Body of pancreas (tissue), 4 donors: ENCODE measurements around the gene TMEM187. TPM values are rescaled to one million over a fixed set of nuclear protein-coding genes. Genes with fewer than 3 reads are reported as not detected.

Experiments used
- ATAC-seq: fragments of 150-250 bp; one replicate; pipeline ENCODE4 v1.9.1; 2016
- DNase-seq, 4 donors: peaks; one replicate each; pipeline ENCODE4 v3.0.0-alpha.2; 2019
- H3K27ac ChIP-seq, 4 donors: fragments of 200-600 bp; sonication (generic); 1 replicate in 3 of 4; 2 replicates in 1 of 4; pipeline versions ENCODE4 v1.5.1 to v1.6.1; 2016 to 2019; ENCODE audit warnings: mild to moderate bottlenecking in 1 of 4, mixed read lengths in 1 of 4, moderate library complexity in 1 of 4
- H3K27me3 ChIP-seq, 2 donors: fragments of 200-600 bp; sonication (generic); one replicate each; pipeline ENCODE4 v1.6.0; 2016; ENCODE audit warnings: mild to moderate bottlenecking in 1 of 2
- H3K36me3 ChIP-seq, 2 donors: fragments of 200-600 bp; sonication (generic); replicated peaks in 1 of 2; 2 replicates each; pipeline ENCODE4 v1.5.1; 2016; ENCODE audit warnings: low read depth in 2 of 2; ENCODE audit not compliant: insufficient read depth in 1 of 2
- H3K4me1 ChIP-seq: fragments of 200-600 bp; sonication (generic); one replicate; pipeline ENCODE4 v1.6.0; 2016
- H3K4me3 ChIP-seq, 2 donors: fragments of 200-600 bp; sonication (generic); 1 replicate in 1 of 2; 2 replicates in 1 of 2; pipeline ENCODE4 v1.5.1; 2016 to 2019
- H3K9me3 ChIP-seq, 3 donors: fragments of 200-600 bp; sonication (generic); 1 replicate in 2 of 3; 2 replicates in 1 of 3; pipeline ENCODE4 v1.5.1; 2016
- CTCF ChIP-seq, 7 experiments: fragments of 450-650 bp in 4 of 7; fragments of 200-600 bp in 3 of 7; sonication (generic) in 3 of 7; IDR thresholded peaks; one replicate each; pipeline ENCODE4 v1.5.1; 2016 to 2019; ENCODE audit warnings: antibody characterized with exemption in 7 of 7
- POLR2A ChIP-seq, 3 donors: fragments of 450-650 bp; IDR thresholded peaks; one replicate each; pipeline ENCODE4 v1.6.1; 2016; ENCODE audit warnings: antibody characterized with exemption in 3 of 3, mild to moderate bottlenecking in 2 of 3
- WGBS, 2 donors: methylation state at CpG; one replicate each; pipeline ENCODE4 v1.1.5; 2017; 5-methylcytosine and 5-hydroxymethylcytosine counted together
- intact Hi-C: fragments of 100-400 bp; cut with DNase I; formaldehyde crosslinking; loops from one replicate; pipeline ENCODE4 v1.15.1; 2023
- total RNA-seq, 2 donors: library from RNA; depleted of rRNA; stranded (reverse); fragments of >200 nt; gene quantifications; one replicate each; pipeline ENCODE4 v1.1.0, GENCODE V29; 2016

Gene TMEM187
- total RNA-seq, 2 donors from 2014 or later: 8.8 to 10.9 TPM

GRCh38 chrX:153960077-153960476, 12.5 kb upstream of the TMEM187 start:
- intact Hi-C loops: no loop called here
- Histone ChIP-seq H3K36me3 (peaks cover 5 to 18% of the 10 kb centered on the region in 2 donors), H3K4me1 (peaks cover 2% of the 10 kb centered on the region), H3K27ac (no peak overlapping the region), H3K9me3 (no peaks in the 10 kb centered on the region), H3K4me3 (no peak overlapping the region), H3K27me3 (no peaks in the 10 kb centered on the region)
- TF ChIP-seq POLR2A (IDR thresholded peaks at IDR 0.05) (no peak), CTCF (IDR thresholded peaks at IDR 0.05) (no peak)
- WGBS, 2 donors: 94 to 98% methylated on average over 8 to 12 of the region's 16 CpGs
- DNase-seq: no peak
- ATAC-seq: no peak

- no peak for DNase-seq
- H3K9me3 ChIP-seq: no peaks in the 10 kb centered on the region
- no peak for ATAC-seq
- intact Hi-C loops: no loop called here
- H3K27ac ChIP-seq: no peak overlapping the region
- 66 to 84% methylated on average over 7 to 8 of the region's 22 CpGs for WGBS, 2 donors
- H3K4me1 ChIP-seq: peaks cover 8% of the 10 kb centered on the region
- peaks cover 5 to 18% of the 10 kb centered on the region in 2 donors for H3K36me3 ChIP-seq
- no peak for TF ChIP-seq CTCF (IDR thresholded peaks at IDR 0.05)
- TF ChIP-seq POLR2A (IDR thresholded peaks at IDR 0.05): no peak
- no peaks in the 10 kb centered on the region for H3K27me3 ChIP-seq
- no peak overlapping the region for H3K4me3 ChIP-seq
These were observed 11.8 kb upstream of the TMEM187 start for GRCh38 chrX:153960786-153961185.

DNA sequence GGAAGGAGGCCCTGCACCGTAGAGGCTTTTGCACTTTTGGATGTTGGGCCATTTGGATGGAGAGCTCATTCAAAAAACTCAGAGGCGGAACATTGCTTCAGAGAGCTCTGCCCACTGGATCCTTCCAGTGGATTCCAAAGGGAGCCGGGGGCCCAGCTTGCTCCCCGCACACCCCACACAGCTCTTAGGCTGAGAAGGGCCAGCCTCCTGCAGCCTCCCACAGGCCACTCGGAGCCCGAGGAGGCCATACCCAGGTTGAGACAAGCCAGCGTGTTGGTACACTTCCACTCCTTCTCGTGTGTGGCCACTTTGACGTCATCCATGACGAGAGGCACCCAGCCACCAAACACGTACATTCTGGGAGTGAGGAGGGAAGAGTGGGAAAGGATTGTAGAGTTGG, 11.3 kb upstream of the TMEM187 start:
- 93 to 100% methylated on average over 1 to 2 of the region's 11 CpGs for WGBS, 2 donors
- ATAC-seq (no peak), DNase-seq (no peak)
- no peaks in the 10 kb centered on the region for H3K9me3 ChIP-seq
- peaks cover 5 to 16% of the 10 kb centered on the region in 2 donors for H3K36me3 ChIP-seq
- TF ChIP-seq CTCF (IDR thresholded peaks at IDR 0.05): no peak
- no peak for TF ChIP-seq POLR2A (IDR thresholded peaks at IDR 0.05)
- H3K27me3 ChIP-seq: no peaks in the 10 kb centered on the region
- H3K4me1 ChIP-seq: peaks cover 13% of the 10 kb centered on the region
- H3K4me3 ChIP-seq: no peak overlapping the region
- intact Hi-C loops: no loop called here
- H3K27ac ChIP-seq: no peak overlapping the region

DNA sequence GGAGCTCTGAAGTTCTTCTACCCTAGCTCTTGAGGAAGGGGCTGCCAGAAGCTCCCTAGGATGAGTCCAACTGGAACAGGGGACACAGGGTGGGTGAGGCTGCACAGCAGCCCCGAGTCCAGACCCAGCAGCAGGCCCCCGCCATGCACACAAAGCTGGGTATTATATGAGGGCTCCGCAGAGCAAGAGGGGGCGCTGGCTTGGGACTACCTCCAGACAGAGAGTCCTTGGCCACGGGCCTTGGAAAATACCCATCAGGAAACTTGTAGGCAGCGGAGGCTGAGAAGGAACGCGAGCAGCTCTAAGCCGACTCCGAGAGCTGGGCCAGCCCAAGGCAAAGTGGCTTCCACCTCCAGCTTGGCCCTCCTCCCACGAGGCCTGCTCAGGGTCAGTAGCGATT, 9.0 kb upstream of the TMEM187 start:
- Histone ChIP-seq H3K9me3 (no peaks in the 10 kb centered on the region), H3K4me1 (peaks cover 36% of the 10 kb centered on the region), H3K27ac (no peak overlapping the region), H3K4me3 (no peak overlapping the region), H3K36me3 (peaks cover 0 to 14% of the 10 kb centered on the region in 2 donors), H3K27me3 (no peaks in the 10 kb centered on the region)
- DNase-seq (no peak), ATAC-seq (no peak)
- 85% methylated on average over 11 of the region's 12 CpGs; no CpG with 5 or more reads in 1 of the 2 donors for WGBS, 2 donors
- no peak for TF ChIP-seq CTCF (IDR thresholded peaks at IDR 0.05)
- no peak for TF ChIP-seq POLR2A (IDR thresholded peaks at IDR 0.05)
- intact Hi-C loops: no loop called here

DNA sequence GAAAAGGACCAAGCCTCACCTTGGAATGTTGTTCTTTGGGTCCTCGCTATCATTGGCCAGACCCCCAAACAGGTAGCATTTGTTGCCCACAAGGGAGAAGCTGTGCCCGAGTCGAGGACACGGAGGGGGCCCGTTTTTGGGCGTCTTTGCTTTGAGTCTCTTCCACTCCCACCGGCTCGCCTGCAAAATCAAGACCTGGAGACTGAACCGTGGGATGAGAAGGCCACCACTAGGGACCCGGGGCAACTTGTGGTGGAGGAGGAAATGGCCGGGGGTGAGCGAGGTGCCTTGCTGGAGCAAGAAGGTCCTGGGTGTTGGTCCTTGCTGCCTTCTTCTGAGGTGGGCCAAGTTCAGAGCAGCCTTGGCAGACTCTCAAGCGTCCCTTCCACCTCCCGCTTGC, 8.4 kb upstream of the TMEM187 start:
- peaks cover 0 to 13% of the 10 kb centered on the region in 2 donors for H3K36me3 ChIP-seq
- intact Hi-C loops: no loop called here
- DNase-seq: no peak
- no peak for ATAC-seq
- TF ChIP-seq POLR2A (IDR thresholded peaks at IDR 0.05): no peak
- no peak for TF ChIP-seq CTCF (IDR thresholded peaks at IDR 0.05)
- no peaks in the 10 kb centered on the region for H3K9me3 ChIP-seq
- H3K27ac ChIP-seq: no peak overlapping the region
- WGBS, 2 donors: 89% methylated on average over 10 of the region's 14 CpGs; no CpG with 5 or more reads in 1 of the 2 donors
- H3K4me3 ChIP-seq: no peak overlapping the region
- peaks cover 42% of the 10 kb centered on the region for H3K4me1 ChIP-seq
- H3K27me3 ChIP-seq: no peaks in the 10 kb centered on the region
